Cerebellar nuclear complex (tissue), 1 donor: ENCODE data around the gene CCNY.

Source experiments
- DNase-seq, 2 experiments: peaks; one replicate each; lab custom pipeline; 2025; lab: John Stamatoyannopoulos, UW

CCNY gene

GRCh38 chr10:35486297-35486990 lies 150.1 kb downstream of the CCNY start:
- no peak for DNase-seq

- DNase-seq, result no peak
These were observed 151.2 kb downstream of the CCNY start for GRCh38 chr10:35487336-35488034.

GRCh38 chr10:35488228-35488627 lies 151.9 kb downstream of the CCNY start:
- no peak for DNase-seq

GRCh38 chr10:35492386-35493195 lies 156.3 kb downstream of the CCNY start:
- DNase-seq, result no peak

- DNase-seq, result no peak
These were observed 157.1 kb downstream of the CCNY start for GRCh38 chr10:35493196-35494118.

- no peak for DNase-seq
These were observed 159.3 kb downstream of the CCNY start for GRCh38 chr10:35495521-35496119.

GRCh38 chr10:35497909-35498308 lies 161.6 kb downstream of the CCNY start:
- DNase-seq, result no peak

GRCh38 chr10:35498693-35499092 lies 162.4 kb downstream of the CCNY start:
- DNase-seq, result no peak

- DNase-seq, result no peak
These were observed 165.6 kb downstream of the CCNY start for GRCh38 chr10:35501923-35502322.

GRCh38 chr10:35502692-35503091 lies 166.4 kb downstream of the CCNY start:
- no peak for DNase-seq

GRCh38 chr10:35503578-35503977 lies 167.3 kb downstream of the CCNY start:
- DNase-seq, result no peak

GRCh38 chr10:35504132-35504531 lies 167.8 kb downstream of the CCNY start:
- DNase-seq, result no peak

- DNase-seq, result no peak
These were observed 169.0 kb downstream of the CCNY start for GRCh38 chr10:35505241-35505873.

GRCh38 chr10:35506741-35507140 lies 170.4 kb downstream of the CCNY start:
- DNase-seq, result no peak

GRCh38 chr10:35507519-35508109 lies 171.3 kb downstream of the CCNY start:
- no peak for DNase-seq

GRCh38 chr10:35508647-35509046 lies 172.3 kb downstream of the CCNY start:
- no peak for DNase-seq

GRCh38 chr10:35510891-35511290 lies 174.6 kb downstream of the CCNY start:
- DNase-seq, result no peak

- DNase-seq, result no peak
These were observed 175.3 kb downstream of the CCNY start for GRCh38 chr10:35511647-35512046.

GRCh38 chr10:35516102-35516670 lies 179.9 kb downstream of the CCNY start:
- DNase-seq, result no peak
